HG03378 (cell line): ENCODE results near the gene POU6F1.

Source experiments
- ATAC-seq: cut with Tn5 transposase; IDR thresholded peaks from one replicate; pipeline ENCODE4 v1.9.1; 2021; ENCODE audit warnings: mild to moderate bottlenecking, moderate library complexity; ENCODE audit not compliant: unreplicated experiment

The POU6F1 gene

GRCh38 chr12:51198568-51199365 lies 19.1 kb downstream of the POU6F1 start:
- ATAC-seq = no peak

GRCh38 chr12:51197736-51198567 lies 19.9 kb downstream of the POU6F1 start:
- no peak for ATAC-seq

- ATAC-seq = no peak
Measured at GRCh38 chr12:51196547-51196946, 21.3 kb downstream of the POU6F1 start.

GRCh38 chr12:51195841-51196240 lies 22.0 kb downstream of the POU6F1 start:
- ATAC-seq = no peak

- ATAC-seq = no peak
Measured at GRCh38 chr12:51192284-51192671, 25.6 kb downstream of the POU6F1 start.

- no peak for ATAC-seq
Measured at GRCh38 chr12:51191516-51192283, 26.2 kb downstream of the POU6F1 start.

- ATAC-seq = no peak
Measured at GRCh38 chr12:51190820-51191219, 27.0 kb downstream of the POU6F1 start.

GRCh38 chr12:51189790-51190355 lies 28.0 kb downstream of the POU6F1 start:
- no peak for ATAC-seq

- ATAC-seq = peak; percentile 47
Measured at GRCh38 chr12:51188359-51189051, 29.4 kb downstream of the POU6F1 start.

GRCh38 chr12:51187370-51187987 lies 30.4 kb downstream of the POU6F1 start:
- no peak for ATAC-seq

GRCh38 chr12:51186465-51187085 lies 31.3 kb downstream of the POU6F1 start:
- ATAC-seq = no peak

- no peak for ATAC-seq
Measured at GRCh38 chr12:51185171-51185717, 32.6 kb downstream of the POU6F1 start.

- no peak for ATAC-seq
Measured at GRCh38 chr12:51183816-51184215, 34.0 kb downstream of the POU6F1 start.

GRCh38 chr12:51183349-51183748 lies 34.5 kb downstream of the POU6F1 start:
- no peak for ATAC-seq

- no peak for ATAC-seq
Measured at GRCh38 chr12:51181558-51181957, 36.3 kb downstream of the POU6F1 start.

- ATAC-seq = no peak
Measured at GRCh38 chr12:51177897-51178296, 40.0 kb downstream of the POU6F1 start.

- no peak for ATAC-seq
Measured at GRCh38 chr12:51174501-51174900, 43.4 kb downstream of the POU6F1 start.

- ATAC-seq = peak; percentile 83
Measured at GRCh38 chr12:51172515-51173431, 45.1 kb downstream of the POU6F1 start, which contains the start of gene TFCP2. TSS of gene TFCP2 (minus strand) at chr12:51173135. CDS start at chr12:51172422, 713 bp downstream.
